Glutamatergic neuron (in vitro differentiated cells): Measurements from ENCODE around the gene FAM163A. TPM values are rescaled to one million over a fixed set of nuclear protein-coding genes. Genes with fewer than 3 reads are reported as not detected.

Experiments
- DNase-seq: peaks from one replicate; pipeline ENCODE4 v3.0.0; 2022
- H3K27ac Mint-ChIP-seq: one replicate; pipeline ENCODE4 v1.8.0; 2020; ENCODE audit warnings: mild to moderate bottlenecking, mixed read lengths, inconsistent platforms; ENCODE audit not compliant: unreplicated experiment
- H3K27me3 Mint-ChIP-seq: one replicate; pipeline ENCODE4 v1.8.0; 2020; ENCODE audit warnings: mild to moderate bottlenecking, moderate library complexity, mixed read lengths, inconsistent platforms; ENCODE audit not compliant: unreplicated experiment
- H3K36me3 Mint-ChIP-seq: one replicate; pipeline ENCODE4 v1.8.0; 2020; ENCODE audit warnings: mild to moderate bottlenecking, mixed read lengths, inconsistent platforms; ENCODE audit not compliant: unreplicated experiment
- H3K4me1 Mint-ChIP-seq: one replicate; pipeline ENCODE4 v1.8.0; 2020; ENCODE audit warnings: mild to moderate bottlenecking, low read depth, mixed read lengths, inconsistent platforms; ENCODE audit not compliant: unreplicated experiment
- H3K4me3 Mint-ChIP-seq: one replicate; pipeline ENCODE4 v1.8.0; 2020; ENCODE audit warnings: mild to moderate bottlenecking, mixed read lengths, inconsistent platforms; ENCODE audit not compliant: unreplicated experiment
- H3K9me3 Mint-ChIP-seq: one replicate; pipeline ENCODE4 v1.8.0; 2020; ENCODE audit warnings: mild to moderate bottlenecking, moderate library complexity, mixed read lengths, inconsistent platforms; ENCODE audit not compliant: unreplicated experiment
- total RNA-seq: library from RNA; stranded (reverse); fragmentation: NEBNext Ultra II Directional; extraction: Animal tissue kit (Norgen Biotek cat#: 25700); gene quantifications from one replicate; pipeline ENCODE4 v1.2.1, GENCODE V29; 2021; ENCODE audit not compliant: unreplicated experiment
- TF ChIP-seq, protein P1 (sequence below): fragments of 200-600 bp; sonication (generic); IDR thresholded peaks from one replicate; pipeline ENCODE4 v1.5.0; 2021; ENCODE audit not compliant: partially characterized antibody, unreplicated experiment

Gene FAM163A
- total RNA-seq, 1 donor from 2014 or later = not detected

GRCh38 chr1:179719272-179719671 is 23.8 kb upstream of the FAM163A start:
- no peak overlapping the region for H3K27ac Mint-ChIP-seq
- H3K4me3 Mint-ChIP-seq = no peak overlapping the region
- no peaks in the 10 kb centered on the region for H3K4me1 Mint-ChIP-seq
- H3K9me3 Mint-ChIP-seq = peaks cover 8% of the 10 kb centered on the region
- TF ChIP-seq, protein P1, sequence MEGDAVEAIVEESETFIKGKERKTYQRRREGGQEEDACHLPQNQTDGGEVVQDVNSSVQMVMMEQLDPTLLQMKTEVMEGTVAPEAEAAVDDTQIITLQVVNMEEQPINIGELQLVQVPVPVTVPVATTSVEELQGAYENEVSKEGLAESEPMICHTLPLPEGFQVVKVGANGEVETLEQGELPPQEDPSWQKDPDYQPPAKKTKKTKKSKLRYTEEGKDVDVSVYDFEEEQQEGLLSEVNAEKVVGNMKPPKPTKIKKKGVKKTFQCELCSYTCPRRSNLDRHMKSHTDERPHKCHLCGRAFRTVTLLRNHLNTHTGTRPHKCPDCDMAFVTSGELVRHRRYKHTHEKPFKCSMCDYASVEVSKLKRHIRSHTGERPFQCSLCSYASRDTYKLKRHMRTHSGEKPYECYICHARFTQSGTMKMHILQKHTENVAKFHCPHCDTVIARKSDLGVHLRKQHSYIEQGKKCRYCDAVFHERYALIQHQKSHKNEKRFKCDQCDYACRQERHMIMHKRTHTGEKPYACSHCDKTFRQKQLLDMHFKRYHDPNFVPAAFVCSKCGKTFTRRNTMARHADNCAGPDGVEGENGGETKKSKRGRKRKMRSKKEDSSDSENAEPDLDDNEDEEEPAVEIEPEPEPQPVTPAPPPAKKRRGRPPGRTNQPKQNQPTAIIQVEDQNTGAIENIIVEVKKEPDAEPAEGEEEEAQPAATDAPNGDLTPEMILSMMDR = no peak
- H3K27me3 Mint-ChIP-seq = no peaks in the 10 kb centered on the region
- peaks cover 25% of the 10 kb centered on the region for H3K36me3 Mint-ChIP-seq
- no peak for DNase-seq

DNA sequence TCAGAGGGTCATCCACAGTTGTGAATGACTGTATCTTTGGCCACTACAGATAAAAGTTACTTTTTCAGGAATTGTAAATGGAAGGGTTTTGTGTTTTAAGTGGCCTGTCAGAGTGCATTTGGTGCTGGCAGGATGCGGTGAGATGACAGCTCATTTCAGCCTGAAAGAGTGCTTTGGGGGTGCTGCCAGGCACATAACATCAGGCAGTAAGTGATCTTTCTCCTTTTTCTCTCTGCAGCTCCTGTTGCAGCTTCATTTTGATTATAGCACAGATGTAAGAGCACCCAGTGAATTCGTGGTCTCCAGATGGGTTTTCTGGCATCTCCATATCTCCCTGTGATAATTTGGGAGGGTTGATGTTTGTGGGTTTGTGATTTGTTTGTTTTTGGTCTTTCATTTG is 14.8 kb upstream of the FAM163A start:
- H3K27me3 Mint-ChIP-seq = no peaks in the 10 kb centered on the region
- peaks cover 4% of the 10 kb centered on the region for H3K4me1 Mint-ChIP-seq
- no peak overlapping the region for H3K27ac Mint-ChIP-seq
- no peak for DNase-seq
- TF ChIP-seq, protein P1 = no peak
- no peak overlapping the region for H3K4me3 Mint-ChIP-seq
- H3K9me3 Mint-ChIP-seq = no peaks in the 10 kb centered on the region
- no peaks in the 10 kb centered on the region for H3K36me3 Mint-ChIP-seq

DNA sequence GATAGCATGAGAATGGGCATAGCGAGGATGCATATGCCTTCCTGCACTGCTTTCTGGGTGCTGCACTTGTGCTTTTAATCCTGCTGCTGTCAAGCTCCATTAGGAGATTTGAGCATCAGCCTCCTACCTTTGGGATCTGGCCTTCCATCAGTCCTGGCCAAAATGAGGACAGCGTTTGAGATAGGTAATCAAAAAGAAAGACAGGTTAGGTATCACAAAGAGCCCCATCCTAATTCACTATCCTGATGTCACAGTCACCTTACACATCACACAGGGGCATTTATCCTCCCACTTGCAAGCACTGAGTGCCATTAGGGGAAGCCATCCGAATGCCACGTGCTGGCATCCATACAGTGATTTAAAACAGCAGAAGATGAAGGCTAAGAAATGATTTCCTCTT is 13.2 kb upstream of the FAM163A start:
- peaks cover 4% of the 10 kb centered on the region for H3K4me1 Mint-ChIP-seq
- no peak for DNase-seq
- no peaks in the 10 kb centered on the region for H3K9me3 Mint-ChIP-seq
- H3K4me3 Mint-ChIP-seq = no peak overlapping the region
- H3K36me3 Mint-ChIP-seq = no peaks in the 10 kb centered on the region
- TF ChIP-seq, protein P1 = no peak
- H3K27me3 Mint-ChIP-seq = no peaks in the 10 kb centered on the region
- no peak overlapping the region for H3K27ac Mint-ChIP-seq

- Mint-ChIP-seq H3K36me3 (no peaks in the 10 kb centered on the region), H3K9me3 (no peaks in the 10 kb centered on the region), H3K4me1 (peaks cover 4% of the 10 kb centered on the region), H3K27me3 (peaks cover 2% of the 10 kb centered on the region), H3K4me3 (no peak overlapping the region), H3K27ac (no peak overlapping the region)
- TF ChIP-seq, protein P1 = no peak
- DNase-seq = no peak
These were observed 11.4 kb upstream of the FAM163A start for GRCh38 chr1:179731643-179732042.

- TF ChIP-seq, protein P1 = no peak
- DNase-seq = no peak
- H3K27ac Mint-ChIP-seq = no peak overlapping the region
- peaks cover 2% of the 10 kb centered on the region for H3K4me1 Mint-ChIP-seq
- peak overlapping the region; percentile 81 for H3K4me3 Mint-ChIP-seq
- peaks cover 22% of the 10 kb centered on the region for H3K27me3 Mint-ChIP-seq
- H3K36me3 Mint-ChIP-seq = peaks cover 7% of the 10 kb centered on the region
- peaks cover 7% of the 10 kb centered on the region for H3K9me3 Mint-ChIP-seq
These were observed 800 bp upstream of the FAM163A start for GRCh38 chr1:179742291-179742690.
